Tibial artery (tissue), 4 donors: ENCODE measurements around the gene LMAN1L.

Experiments
- DNase-seq, 2 donors: peaks; one replicate each; pipeline ENCODE4 v3.0.0-alpha.2; 2019
- H3K27ac ChIP-seq, 2 donors: fragments of 200-600 bp; sonication (generic) in 1 of 2; 1 replicate in 1 of 2; 2 replicates in 1 of 2; pipeline ENCODE4 v1.5.1; 2018 to 2019; ENCODE audit warnings: mild to moderate bottlenecking in 1 of 2
- H3K27me3 ChIP-seq, 2 donors: fragments of 200-600 bp; sonication (generic) in 1 of 2; one replicate each; pipeline versions ENCODE4 v1.5.1 to v1.6.0; 2016 to 2019
- H3K36me3 ChIP-seq, 3 donors: fragments of 200-600 bp; sonication (generic) in 2 of 3; one replicate each; pipeline ENCODE4 v1.5.1; 2016 to 2019; ENCODE audit warnings: mild to moderate bottlenecking in 2 of 3
- H3K4me1 ChIP-seq, 4 donors: fragments of 200-600 bp; sonication (generic) in 2 of 4; 1 replicate in 3 of 4; 2 replicates in 1 of 4; pipeline ENCODE4 v1.5.1; 2016 to 2019
- H3K4me3 ChIP-seq, 2 donors: fragments of 200-600 bp; sonication (generic) in 1 of 2; 1 replicate in 1 of 2; 2 replicates in 1 of 2; pipeline ENCODE4 v1.5.1; 2018 to 2019; ENCODE audit warnings: mild to moderate bottlenecking in 2 of 2
- H3K9me3 ChIP-seq, 3 donors: fragments of 200-600 bp; sonication (generic) in 1 of 3; one replicate each; pipeline ENCODE4 v1.5.1; 2016 to 2019
- intact Hi-C: fragments of 100-400 bp; cut with DNase I; formaldehyde crosslinking; loops from one replicate; pipeline ENCODE4 v1.15.0; 2023; ENCODE audit warnings: low total_unique reads
- TF ChIP-seq, protein P1 (sequence below), 2 experiments: fragments of 200-600 bp in 1 of 2; fragments of 450-650 bp in 1 of 2; IDR thresholded peaks; one replicate each; pipeline ENCODE4 v1.5.1; 2017 to 2019; ENCODE audit warnings: antibody characterized with exemption in 2 of 2, mild to moderate bottlenecking in 1 of 2, moderate library complexity in 1 of 2

LMAN1L gene

GRCh38 chr15:74794248-74794969 is 18.2 kb upstream of the LMAN1L start:
- Histone ChIP-seq H3K27ac (no peak overlapping the region), H3K36me3 (peaks cover under 1 to 22% (median 12%) of the 10 kb centered on the region in 3 donors), H3K4me3 (no peak overlapping the region), H3K4me1 (peaks cover 0 to 30% (median 24%) of the 10 kb centered on the region in 4 donors), H3K9me3 (no peaks in the 10 kb centered on the region), H3K27me3 (no peaks in the 10 kb centered on the region)
- no peak for DNase-seq
- TF ChIP-seq, protein P1, sequence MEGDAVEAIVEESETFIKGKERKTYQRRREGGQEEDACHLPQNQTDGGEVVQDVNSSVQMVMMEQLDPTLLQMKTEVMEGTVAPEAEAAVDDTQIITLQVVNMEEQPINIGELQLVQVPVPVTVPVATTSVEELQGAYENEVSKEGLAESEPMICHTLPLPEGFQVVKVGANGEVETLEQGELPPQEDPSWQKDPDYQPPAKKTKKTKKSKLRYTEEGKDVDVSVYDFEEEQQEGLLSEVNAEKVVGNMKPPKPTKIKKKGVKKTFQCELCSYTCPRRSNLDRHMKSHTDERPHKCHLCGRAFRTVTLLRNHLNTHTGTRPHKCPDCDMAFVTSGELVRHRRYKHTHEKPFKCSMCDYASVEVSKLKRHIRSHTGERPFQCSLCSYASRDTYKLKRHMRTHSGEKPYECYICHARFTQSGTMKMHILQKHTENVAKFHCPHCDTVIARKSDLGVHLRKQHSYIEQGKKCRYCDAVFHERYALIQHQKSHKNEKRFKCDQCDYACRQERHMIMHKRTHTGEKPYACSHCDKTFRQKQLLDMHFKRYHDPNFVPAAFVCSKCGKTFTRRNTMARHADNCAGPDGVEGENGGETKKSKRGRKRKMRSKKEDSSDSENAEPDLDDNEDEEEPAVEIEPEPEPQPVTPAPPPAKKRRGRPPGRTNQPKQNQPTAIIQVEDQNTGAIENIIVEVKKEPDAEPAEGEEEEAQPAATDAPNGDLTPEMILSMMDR (IDR thresholded peaks at IDR 0.05), result no peak
- intact Hi-C loops, result no loop called here

DNA sequence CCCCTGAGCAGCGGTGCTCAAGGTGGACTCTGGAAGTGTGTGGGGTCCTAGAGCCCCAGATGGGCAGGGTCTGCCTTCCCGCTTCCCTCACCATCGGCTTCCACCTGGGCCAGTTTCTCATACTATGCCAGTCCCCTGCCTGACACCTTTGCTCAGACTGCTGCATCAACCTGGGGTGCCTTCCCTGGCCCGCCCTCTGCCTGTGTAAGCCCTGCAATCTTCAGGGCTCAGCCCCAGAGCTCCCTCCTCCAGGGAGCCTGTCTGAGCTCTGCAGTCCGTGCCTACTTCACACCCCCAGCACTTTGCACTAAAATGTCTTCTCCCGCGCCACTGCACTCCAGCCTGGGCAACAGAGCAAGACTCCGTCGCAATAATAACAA is 17.7 kb upstream of the LMAN1L start:
- peaks cover 0 to 29% (median 19%) of the 10 kb centered on the region in 4 donors for H3K4me1 ChIP-seq
- H3K27me3 ChIP-seq, result no peaks in the 10 kb centered on the region
- DNase-seq, result no peak
- no peak overlapping the region for H3K4me3 ChIP-seq
- H3K27ac ChIP-seq, result no peak overlapping the region
- no peaks in the 10 kb centered on the region for H3K9me3 ChIP-seq
- intact Hi-C loops, result no loop called here
- TF ChIP-seq, protein P1 (IDR thresholded peaks at IDR 0.05), result no peak
- H3K36me3 ChIP-seq, result peaks cover 3 to 27% (median 17%) of the 10 kb centered on the region in 3 donors

- TF ChIP-seq, protein P1 (IDR thresholded peaks at IDR 0.05), result no peak
- Histone ChIP-seq H3K4me1 (peaks cover 0 to 25% (median 9%) of the 10 kb centered on the region in 4 donors), H3K9me3 (no peaks in the 10 kb centered on the region), H3K4me3 (no peak overlapping the region), H3K27me3 (no peaks in the 10 kb centered on the region), H3K27ac (no peak overlapping the region), H3K36me3 (peaks cover 3 to 35% (median 25%) of the 10 kb centered on the region in 3 donors)
- no peak for DNase-seq
- intact Hi-C loops, result no loop called here
These were observed 16.5 kb upstream of the LMAN1L start for GRCh38 chr15:74795966-74796625.

DNA sequence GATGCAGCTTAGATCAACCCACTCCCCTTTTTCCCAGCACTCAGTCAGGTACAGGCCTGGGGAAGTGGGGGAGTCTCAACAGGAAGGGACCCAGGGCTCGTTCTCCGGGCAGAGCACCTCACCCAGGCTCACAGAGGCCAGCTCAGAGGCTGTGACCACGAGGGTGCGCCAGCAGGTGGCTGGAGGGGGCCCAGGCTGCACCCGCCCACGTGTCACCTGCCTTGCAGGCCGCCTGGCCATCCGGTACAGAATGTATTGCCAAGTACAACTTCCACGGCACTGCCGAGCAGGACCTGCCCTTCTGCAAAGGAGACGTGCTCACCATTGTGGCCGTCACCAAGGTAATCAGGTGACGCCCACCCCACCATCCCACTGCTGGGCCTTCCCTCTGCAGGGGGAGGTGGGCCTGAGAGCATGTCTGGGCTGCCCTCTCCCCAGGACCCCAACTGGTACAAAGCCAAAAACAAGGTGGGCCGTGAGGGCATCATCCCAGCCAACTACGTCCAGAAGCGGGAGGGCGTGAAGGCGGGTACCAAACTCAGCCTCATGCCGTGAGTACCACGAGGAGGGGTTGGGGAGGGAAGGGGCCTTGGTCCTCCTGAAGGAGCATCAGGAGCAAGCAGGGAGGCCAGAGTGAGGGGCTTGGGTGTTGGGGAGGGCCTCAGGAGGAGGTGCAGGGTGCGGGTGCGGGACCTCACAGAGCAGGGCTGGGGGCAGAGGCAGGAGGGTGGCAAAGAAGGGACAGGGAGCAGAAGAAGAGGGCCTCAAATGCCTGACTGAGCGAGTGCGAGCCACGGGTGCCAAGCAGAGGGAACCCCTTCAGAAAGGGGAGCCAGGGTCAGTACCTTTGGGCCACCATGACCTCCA is 14.0 kb upstream of the LMAN1L start:
- Histone ChIP-seq H3K27ac (no peak overlapping the region), H3K27me3 (no peaks in the 10 kb centered on the region), H3K36me3 (peaks cover 15 to 60% (median 42%) of the 10 kb centered on the region in 3 donors), H3K9me3 (no peaks in the 10 kb centered on the region), H3K4me3 (no peak overlapping the region), H3K4me1 (peaks cover 0 to 15% (median 0%) of the 10 kb centered on the region in 4 donors)
- no peak for DNase-seq
- TF ChIP-seq, protein P1 (IDR thresholded peaks at IDR 0.05), result no peak
- intact Hi-C loops, result no loop called here

- H3K36me3 ChIP-seq, result peaks cover 15 to 63% (median 43%) of the 10 kb centered on the region in 3 donors
- no peak overlapping the region for H3K27ac ChIP-seq
- no peak for DNase-seq
These were observed 13.3 kb upstream of the LMAN1L start for GRCh38 chr15:74799255-74799855.

More at GRCh38 chr15:74799255-74799855, 13.3 kb upstream of the LMAN1L start:
- no peak overlapping the region for H3K4me3 ChIP-seq
- intact Hi-C loops, result no loop called here
- H3K4me1 ChIP-seq, result peaks cover 0 to 15% (median 0%) of the 10 kb centered on the region in 4 donors
- no peaks in the 10 kb centered on the region for H3K9me3 ChIP-seq
- H3K27me3 ChIP-seq, result no peaks in the 10 kb centered on the region
- TF ChIP-seq, protein P1 (IDR thresholded peaks at IDR 0.05), result no peak
